Stomach (tissue), 9 donors: ENCODE results near the gene NLRP6. TPM values are rescaled to one million over a fixed set of nuclear protein-coding genes. Genes with fewer than 3 reads are reported as not detected.

Experiments
- DNase-seq, 2 donors: peaks; one replicate each; pipeline versions ENCODE4 v3.0.0 to v3.0.0-alpha.2; 2013 to 2019
- H3K27ac ChIP-seq, 5 donors: fragments of 200-600 bp in 4 of 5; sonication (generic) in 4 of 5; one replicate each; pipeline ENCODE4 v1.5.1; 2013 to 2019; ENCODE audit warnings: mild to moderate bottlenecking in 1 of 5, moderate library complexity in 1 of 5
- H3K27me3 ChIP-seq, 3 donors: fragments of 200-600 bp; sonication (generic); one replicate each; pipeline ENCODE4 v1.5.1; 2017 to 2019; ENCODE audit warnings: mixed run types in 1 of 3
- H3K36me3 ChIP-seq, 4 donors: fragments of 200-600 bp; sonication (generic); 1 replicate in 3 of 4; 2 replicates in 1 of 4; pipeline ENCODE4 v1.5.1; 2016 to 2019
- H3K4me1 ChIP-seq, 4 donors: fragments of 200-600 bp; sonication (generic); one replicate each; pipeline ENCODE4 v1.5.1; 2016 to 2019
- H3K4me3 ChIP-seq, 4 donors: fragments of 200-600 bp; sonication (generic) in 3 of 4; one replicate each; pipeline ENCODE4 v1.5.1; 2016 to 2019; ENCODE audit warnings: mild to moderate bottlenecking in 1 of 4
- H3K9me3 ChIP-seq, 4 donors: fragments of 200-600 bp; sonication (generic); one replicate each; pipeline ENCODE4 v1.5.1; 2016 to 2019
- CTCF ChIP-seq, 7 experiments: fragments of 450-650 bp in 4 of 7; fragments of 200-600 bp in 3 of 7; sonication (generic) in 3 of 7; IDR thresholded peaks; one replicate each; pipeline ENCODE4 v1.5.1; 2016 to 2019; ENCODE audit warnings: antibody characterized with exemption in 7 of 7, control low read depth in 2 of 7, mild to moderate bottlenecking in 1 of 7
- EP300 ChIP-seq: sonication (generic); formaldehyde crosslinking; IDR thresholded peaks from one replicate; pipeline ENCODE4 v1.6.1; 2017; ENCODE audit warnings: antibody characterized with exemption
- POLR2A ChIP-seq, 4 donors: fragments of 450-650 bp; IDR thresholded peaks; one replicate each; pipeline ENCODE4 v1.6.1; 2016; ENCODE audit warnings: antibody characterized with exemption in 4 of 4, control low read depth in 2 of 4, mild to moderate bottlenecking in 1 of 4, moderate library complexity in 1 of 4
- POLR2AphosphoS5 ChIP-seq, 3 donors: sonication (generic); formaldehyde crosslinking; IDR thresholded peaks; one replicate each; pipeline ENCODE4 v1.6.1; 2016; ENCODE audit warnings: antibody characterized with exemption in 3 of 3
- WGBS, 5 donors: extraction: QIAGEN DNeasy Blood & Tissue Kit in 3 of 5; methylation state at CpG; one replicate each; pipeline versions ENCODE4 v1.1.5 to v1.1.7; 2013 to 2018; 5-methylcytosine and 5-hydroxymethylcytosine counted together
- intact Hi-C: fragments of 100-400 bp; cut with DNase I; formaldehyde crosslinking; loops from one replicate; pipeline ENCODE4 v1.15.1; 2023; ENCODE audit warnings: low total_unique reads
- polyA plus RNA-seq, 3 donors: library from polyadenylated mRNA; stranded (reverse); fragments of 200-250 nt; gene quantifications; one replicate each; pipeline ENCODE4 v1.2.3, GENCODE V29; 2013
- total RNA-seq, 5 donors: library from RNA; depleted of rRNA; stranded (reverse); fragments of >200 nt; gene quantifications; one replicate each; pipeline versions ENCODE4 v1.1.0 to v1.2.3, GENCODE V29; 2014 to 2016
- donor health status: healthy with polysubstance abuse.
- donor health status: Bipolar disorder and iron deficiency.
- donor health status: healthy.

The NLRP6 gene
- total and polyA plus RNA-seq, 8 donors: 0.08 to 3.6 (median 0.45) TPM; not detected in 3

DNA sequence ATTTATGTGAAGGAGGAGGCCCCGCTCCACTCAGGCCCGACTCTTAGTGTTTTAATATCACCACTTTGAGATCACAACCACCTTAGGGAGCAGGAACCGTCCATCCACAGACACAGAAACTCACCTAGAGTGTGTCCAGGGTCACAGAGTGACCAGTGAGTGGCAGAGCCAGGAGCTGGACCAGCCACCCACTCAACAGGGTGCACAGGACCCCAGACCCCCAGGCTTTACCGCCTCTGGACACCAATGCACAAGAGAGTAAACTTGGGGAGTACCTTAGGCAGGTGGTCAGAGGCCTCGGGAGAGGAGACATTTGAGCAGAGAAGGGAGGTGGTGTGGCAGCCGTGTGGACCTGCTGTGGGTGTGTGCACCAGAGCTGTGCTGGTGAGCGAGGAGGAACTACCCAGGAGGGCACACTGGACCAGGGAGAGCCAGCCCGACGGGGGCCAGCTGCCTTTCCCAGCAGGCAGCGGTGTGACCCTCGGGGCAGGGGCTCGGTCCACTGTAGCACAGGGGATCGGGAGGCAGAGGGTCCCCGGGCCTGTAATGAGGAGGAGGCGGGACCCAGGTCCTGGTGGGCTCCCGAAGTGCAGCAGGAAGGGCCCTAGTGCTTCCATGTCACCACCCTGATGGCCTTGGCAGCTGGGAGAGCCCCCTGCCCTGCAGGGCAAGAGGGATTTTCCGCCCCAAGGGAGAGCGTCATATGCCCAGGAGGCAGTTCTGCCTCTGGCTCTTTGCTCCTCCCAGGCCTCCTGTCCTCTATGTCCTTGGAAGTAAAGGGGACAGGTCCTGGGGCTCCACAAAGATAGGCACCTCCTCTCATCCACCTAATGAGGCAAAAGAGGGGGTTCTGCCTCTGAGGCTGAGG, 7.5 kb upstream of the NLRP6 start:
- Histone ChIP-seq H3K9me3 (peaks cover 0 to 5% (median 0%) of the 10 kb centered on the region in 4 donors), H3K4me1 (peaks cover 0 to 23% (median 10%) of the 10 kb centered on the region in 4 donors), H3K36me3 (no peaks in the 10 kb centered on the region), H3K4me3 (no peak overlapping the region), H3K27me3 (peaks cover 0 to 39% (median 0%) of the 10 kb centered on the region in 3 donors), H3K27ac (peak overlapping the region in 4 of 5 donors; percentile 75 to 89 (median 83))
- intact Hi-C loops: no loop called here
- no peak for DNase-seq
- TF ChIP-seq EP300 (no peak), POLR2AphosphoS5 (IDR thresholded peaks at IDR 0.05) (no peak), POLR2A (IDR thresholded peaks at IDR 0.05) (no peak), CTCF (IDR thresholded peaks at IDR 0.05) (no peak)
- 73 to 84% (median 83%) methylated on average over 15 to 18 of the region's 18 CpGs for WGBS, 5 donors

- no peak overlapping the region for H3K4me3 ChIP-seq
- peaks cover 0 to 23% (median 10%) of the 10 kb centered on the region in 4 donors for H3K4me1 ChIP-seq
- WGBS, 5 donors: 35 to 69% (median 64%) methylated on average over 4 to 8 of the region's 8 CpGs
- DNase-seq: no peak
- peaks cover 0 to 39% (median 0%) of the 10 kb centered on the region in 3 donors for H3K27me3 ChIP-seq
- H3K27ac ChIP-seq: peak overlapping the region in 2 of 5 donors; percentile 89
- no peaks in the 10 kb centered on the region for H3K36me3 ChIP-seq
- H3K9me3 ChIP-seq: no peaks in the 10 kb centered on the region
- TF ChIP-seq POLR2A (IDR thresholded peaks at IDR 0.05) (no peak), POLR2AphosphoS5 (IDR thresholded peaks at IDR 0.05) (no peak), CTCF (IDR thresholded peaks at IDR 0.05) (no peak), EP300 (no peak)
- intact Hi-C loops: no loop called here
Observed at GRCh38 chr11:271319-271715, 6.9 kb upstream of the NLRP6 start.

DNA sequence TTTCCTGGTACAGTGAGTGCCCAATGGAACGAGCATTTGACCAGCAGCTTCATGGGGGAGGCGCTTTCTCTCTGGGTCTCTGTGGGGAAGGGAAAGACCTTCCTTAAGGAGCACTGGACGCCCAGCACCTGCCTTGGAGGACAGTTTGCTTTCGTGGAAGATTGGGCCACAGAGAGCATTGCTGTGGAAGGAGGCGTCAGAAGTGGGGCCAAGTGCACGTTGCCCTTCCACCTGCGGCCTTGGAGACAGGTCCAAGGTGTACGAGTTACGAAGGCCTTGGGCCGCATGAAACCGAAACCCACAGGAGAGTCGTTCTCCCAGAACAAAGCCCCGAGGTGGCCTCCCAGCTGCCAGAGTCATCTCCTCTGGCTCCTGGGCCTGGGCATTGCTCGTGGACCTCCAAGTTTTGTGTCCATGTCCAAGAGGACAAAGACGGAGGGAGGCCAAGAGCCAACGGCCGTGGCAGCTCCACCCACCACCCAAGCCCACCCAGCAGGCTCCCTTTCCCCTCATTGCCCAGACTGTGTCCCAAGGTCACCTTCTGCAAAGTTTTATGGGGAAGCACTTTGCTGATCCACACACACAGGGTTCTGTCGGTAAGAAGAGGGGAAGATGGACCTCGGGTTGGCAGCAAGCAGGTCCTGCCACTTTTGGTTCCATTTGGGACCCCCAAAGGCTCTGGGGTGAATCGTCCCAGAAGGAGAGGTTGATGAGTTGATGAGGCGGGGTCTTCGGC, 5.8 kb upstream of the NLRP6 start:
- Histone ChIP-seq H3K27ac (no peak overlapping the region), H3K9me3 (no peaks in the 10 kb centered on the region), H3K27me3 (peaks cover 0 to 40% (median 0%) of the 10 kb centered on the region in 3 donors), H3K36me3 (no peaks in the 10 kb centered on the region), H3K4me3 (no peak overlapping the region), H3K4me1 (peaks cover 0 to 23% (median 10%) of the 10 kb centered on the region in 4 donors)
- WGBS, 5 donors: 87 to 91% (median 89%) methylated on average over 22 of the region's 22 CpGs
- TF ChIP-seq EP300 (no peak), POLR2A (IDR thresholded peaks at IDR 0.05) (no peak)
- intact Hi-C loops: no loop called here
- no peak for DNase-seq

DNA sequence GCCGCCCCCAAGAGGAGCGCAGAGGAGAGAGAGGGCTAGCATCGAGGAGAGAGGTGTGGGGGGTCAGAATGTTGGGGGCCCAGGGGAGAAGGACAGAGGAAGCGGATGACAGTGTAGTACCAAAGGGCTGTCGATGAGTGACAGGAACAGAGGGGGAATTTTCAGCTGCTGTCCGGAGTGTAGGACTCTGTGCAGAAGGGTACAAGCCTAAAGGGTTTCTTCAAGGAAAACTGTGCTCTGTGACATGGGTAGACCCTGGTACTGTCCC, 5.3 kb upstream of the NLRP6 start:
- WGBS, 5 donors: 81 to 91% (median 88%) methylated on average over 6 of the region's 6 CpGs
- intact Hi-C loops: no loop called here
- TF ChIP-seq POLR2A (IDR thresholded peaks at IDR 0.05): no peak
- no peak for TF ChIP-seq CTCF (IDR thresholded peaks at IDR 0.05)
- no peak for TF ChIP-seq EP300
- TF ChIP-seq POLR2AphosphoS5 (IDR thresholded peaks at IDR 0.05): no peak
- Histone ChIP-seq H3K27ac (no peak overlapping the region), H3K4me3 (no peak overlapping the region), H3K9me3 (no peaks in the 10 kb centered on the region), H3K4me1 (peaks cover 0 to 19% (median 6%) of the 10 kb centered on the region in 4 donors), H3K36me3 (no peaks in the 10 kb centered on the region), H3K27me3 (peaks cover 0 to 41% (median 2%) of the 10 kb centered on the region in 3 donors)
- DNase-seq: no peak
